Upper lobe of left lung (tissue), 6 donors: ENCODE data around the gene MAD1L1. TPM values are rescaled to one million over a fixed set of nuclear protein-coding genes. Genes with fewer than 3 reads are reported as not detected.

Experiments
- ATAC-seq, 2 donors: fragments of 200-7000 bp; cut with Tn5 transposase; one replicate each; pipeline ENCODE4 v1.9.1; 2022; ENCODE audit warnings: mild to moderate bottlenecking in 2 of 2, moderate library complexity in 2 of 2; ENCODE audit not compliant: low FRiP score in 2 of 2
- DNase-seq, 2 donors: peaks; one replicate each; pipeline ENCODE4 v3.0.0-alpha.2; 2019 to 2020
- H3K27ac ChIP-seq, 4 donors: fragments of 200-600 bp; sonication (generic); one replicate each; pipeline ENCODE4 v1.5.1; 2016 to 2019
- H3K27me3 ChIP-seq, 4 donors: fragments of 200-600 bp; sonication (generic); one replicate each; pipeline ENCODE4 v1.5.1; 2017 to 2019
- H3K36me3 ChIP-seq, 4 donors: fragments of 200-600 bp; sonication (generic); one replicate each; pipeline ENCODE4 v1.5.1; 2016 to 2019
- H3K4me1 ChIP-seq, 4 donors: fragments of 200-600 bp; sonication (generic); one replicate each; pipeline ENCODE4 v1.5.1; 2018 to 2019
- H3K4me3 ChIP-seq, 4 donors: fragments of 200-600 bp; sonication (generic); one replicate each; pipeline ENCODE4 v1.5.1; 2017 to 2019; ENCODE audit warnings: mild to moderate bottlenecking in 2 of 4, moderate library complexity in 1 of 4
- H3K9me3 ChIP-seq, 4 donors: fragments of 200-600 bp; sonication (generic); one replicate each; pipeline ENCODE4 v1.5.1; 2018 to 2019
- CTCF ChIP-seq, 6 experiments: fragments of 450-650 bp in 4 of 6; fragments of 200-600 bp in 2 of 6; sonication (generic) in 2 of 6; IDR thresholded peaks; one replicate each; pipeline ENCODE4 v1.5.1; 2016 to 2019; ENCODE audit warnings: antibody characterized with exemption in 6 of 6
- EP300 ChIP-seq, 4 donors: sonication (generic); formaldehyde crosslinking; IDR thresholded peaks; one replicate each; pipeline ENCODE4 v1.5.1; 2017; ENCODE audit warnings: antibody characterized with exemption in 4 of 4, control low read depth in 2 of 4
- POLR2A ChIP-seq, 4 donors: fragments of 450-650 bp; IDR thresholded peaks; one replicate each; pipeline ENCODE4 v1.5.1; 2016 to 2017; ENCODE audit warnings: antibody characterized with exemption in 4 of 4, mild to moderate bottlenecking in 2 of 4
- POLR2AphosphoS5 ChIP-seq, 2 donors: sonication (generic); formaldehyde crosslinking; IDR thresholded peaks; one replicate each; pipeline ENCODE4 v1.5.1; 2017; ENCODE audit warnings: antibody characterized with exemption in 2 of 2
- WGBS, 2 donors: methylation state at CpG; one replicate each; pipeline ENCODE4 v1.1.5; 2017 to 2018; 5-methylcytosine and 5-hydroxymethylcytosine counted together
- total RNA-seq, 6 donors: library from RNA; depleted of rRNA in 4 of 6; stranded (reverse); fragments of >200 nt in 4 of 6; gene quantifications; one replicate each; pipeline versions ENCODE4 v1.1.0 to v1.2.1, GENCODE V29; 2016 to 2021
- donor health status: DM: no; HTN: no; CAD: no; lungs with moderate emphysema.
- donor health status: DM: no; HTN: yes; CAD: no; lungs with severe emphysema.

Gene MAD1L1
- total RNA-seq, 6 donors from 2014 or later = 40.6 to 364 (median 65.6) TPM

DNA sequence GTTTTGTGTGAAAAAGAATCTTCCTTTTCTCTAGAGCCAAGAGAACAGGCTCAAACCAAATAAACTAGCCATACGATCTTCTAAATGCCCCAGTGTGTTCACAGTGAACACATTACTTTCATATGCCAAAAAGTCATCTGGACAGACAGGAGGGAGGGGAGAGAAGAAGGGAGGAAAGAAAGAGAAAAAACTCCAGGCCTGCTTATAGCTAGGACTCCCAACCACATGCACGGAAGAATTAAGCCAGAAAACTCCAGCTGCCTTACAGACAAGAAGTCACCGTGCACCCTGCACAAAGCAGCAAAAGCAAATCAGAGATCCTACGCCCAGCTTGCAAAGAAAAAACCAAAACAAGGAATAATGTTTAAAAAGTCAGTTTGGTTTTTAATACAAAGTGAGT, 47.2 kb upstream of the MAD1L1 start:
- Histone ChIP-seq H3K4me1 (peaks cover 0 to 15% (median 6%) of the 10 kb centered on the region in 4 donors), H3K27me3 (no peaks in the 10 kb centered on the region), H3K4me3 (no peak overlapping the region), H3K9me3 (no peaks in the 10 kb centered on the region), H3K27ac (no peak overlapping the region), H3K36me3 (peaks cover 0 to 14% (median 6%) of the 10 kb centered on the region in 4 donors)
- ATAC-seq = no peak
- no peak for TF ChIP-seq CTCF (IDR thresholded peaks at IDR 0.05)
- TF ChIP-seq POLR2AphosphoS5 (IDR thresholded peaks at IDR 0.05) = no peak
- DNase-seq = no peak
- WGBS, 2 donors = 64 to 79% methylated on average over 4 of the region's 4 CpGs

GRCh38 chr7:2278026-2278425, 45.3 kb upstream of the MAD1L1 start:
- H3K9me3 ChIP-seq = no peaks in the 10 kb centered on the region
- H3K27ac ChIP-seq = no peak overlapping the region
- peaks cover 5 to 27% (median 16%) of the 10 kb centered on the region in 4 donors for H3K36me3 ChIP-seq
- TF ChIP-seq POLR2AphosphoS5 (IDR thresholded peaks at IDR 0.05) (no peak), CTCF (IDR thresholded peaks at IDR 0.05) (no peak), POLR2A (IDR thresholded peaks at IDR 0.05) (no peak)
- no peak overlapping the region for H3K4me3 ChIP-seq
- 94 to 95% methylated on average over 11 of the region's 11 CpGs for WGBS, 2 donors
- H3K4me1 ChIP-seq = peaks cover 0 to 15% (median 6%) of the 10 kb centered on the region in 4 donors
- no peak for DNase-seq
- ATAC-seq = no peak
- H3K27me3 ChIP-seq = no peaks in the 10 kb centered on the region

DNA sequence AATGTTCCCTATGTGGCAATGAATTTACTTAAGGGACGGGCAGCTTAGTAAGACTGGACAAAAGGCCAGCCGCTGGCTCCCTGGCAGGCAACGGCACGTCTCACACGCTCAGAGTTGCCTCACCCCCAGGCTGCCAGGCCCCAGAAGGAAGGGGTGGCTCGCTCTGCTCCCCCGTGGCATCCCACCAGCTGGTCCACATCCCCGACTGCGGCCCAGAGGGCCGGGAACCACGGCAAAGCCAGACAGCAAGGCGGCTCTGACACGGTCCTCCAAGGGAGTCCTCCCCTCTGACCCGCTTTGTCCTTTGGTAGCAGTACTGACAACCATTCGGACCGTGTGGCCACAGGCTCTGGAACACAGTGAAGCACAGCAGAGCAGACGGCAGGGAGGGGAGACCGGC, 43.4 kb upstream of the MAD1L1 start:
- H3K4me3 ChIP-seq = no peak overlapping the region
- H3K27ac ChIP-seq = no peak overlapping the region
- ATAC-seq (no peak), DNase-seq (peak in 1 of 2 donors; percentile 58)
- H3K27me3 ChIP-seq = no peaks in the 10 kb centered on the region
- peaks cover 5 to 38% (median 25%) of the 10 kb centered on the region in 4 donors for H3K36me3 ChIP-seq
- WGBS, 2 donors = 88 to 95% methylated on average over 9 to 15 of the region's 18 CpGs
- H3K9me3 ChIP-seq = no peaks in the 10 kb centered on the region
- TF ChIP-seq POLR2AphosphoS5 (IDR thresholded peaks at IDR 0.05) (no peak), POLR2A (IDR thresholded peaks at IDR 0.05) (no peak), EP300 (IDR thresholded peaks at IDR 0.05) (no peak), CTCF (IDR thresholded peaks at IDR 0.05) (no peak)
- peaks cover 0 to 4% (median 0%) of the 10 kb centered on the region in 4 donors for H3K4me1 ChIP-seq

DNA sequence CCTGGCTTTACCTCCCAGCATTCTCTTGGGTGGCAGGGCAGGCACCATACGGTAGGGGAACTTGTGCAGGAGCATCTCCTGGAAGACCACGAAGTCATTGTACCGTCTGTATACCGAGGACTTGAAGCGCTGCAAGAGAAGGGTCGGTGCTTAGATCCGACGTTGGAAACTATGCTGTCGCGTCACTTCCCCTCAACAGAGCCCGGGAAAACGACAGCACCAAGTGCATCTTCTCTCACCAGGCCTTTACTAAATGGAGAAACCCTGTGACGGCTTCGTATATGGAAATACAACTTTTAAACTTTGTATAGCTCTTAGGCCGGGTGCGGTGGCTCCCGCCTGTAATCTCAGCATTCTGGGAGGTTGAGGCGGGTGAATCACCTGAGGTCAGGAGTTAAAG, 42.4 kb upstream of the MAD1L1 start:
- TF ChIP-seq EP300 (IDR thresholded peaks at IDR 0.05) = no peak
- no peak for TF ChIP-seq POLR2AphosphoS5 (IDR thresholded peaks at IDR 0.05)
- no peak for TF ChIP-seq CTCF (IDR thresholded peaks at IDR 0.05)
- TF ChIP-seq POLR2A (IDR thresholded peaks at IDR 0.05) = no peak
- H3K9me3 ChIP-seq = no peaks in the 10 kb centered on the region
- no peaks in the 10 kb centered on the region for H3K27me3 ChIP-seq
- H3K27ac ChIP-seq = no peak overlapping the region
- H3K4me1 ChIP-seq = no peaks in the 10 kb centered on the region
- WGBS, 2 donors = 89 to 93% methylated on average over 17 to 18 of the region's 18 CpGs
- H3K36me3 ChIP-seq = peaks cover 5 to 44% (median 33%) of the 10 kb centered on the region in 4 donors
- DNase-seq (no peak), ATAC-seq (no peak)
- H3K4me3 ChIP-seq = no peak overlapping the region

DNA sequence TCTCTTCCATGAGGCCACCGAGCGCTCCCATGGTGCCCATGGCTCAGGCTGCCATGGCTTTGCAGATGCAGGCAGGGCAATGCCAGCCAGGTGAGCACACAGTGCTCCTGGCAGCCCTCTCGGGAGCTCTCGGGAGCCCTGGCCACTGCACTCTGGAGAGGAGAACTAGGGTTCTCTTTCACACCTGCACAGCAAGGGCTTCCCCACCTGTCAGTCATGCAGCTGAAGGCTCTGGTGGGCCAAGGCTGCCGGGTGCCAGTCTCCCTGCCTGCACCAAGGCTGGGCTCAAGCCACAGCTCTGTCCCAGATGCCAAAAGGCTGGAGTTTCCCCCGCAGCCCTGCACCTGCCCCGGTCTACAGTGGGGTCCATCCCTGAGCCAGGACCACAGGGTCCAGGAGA, 41.9 kb upstream of the MAD1L1 start:
- ATAC-seq (peak in 1 of 2 donors; percentile 25), DNase-seq (no peak)
- 100% methylated on average over 2 to 7 of the region's 7 CpGs for WGBS, 2 donors
- H3K4me3 ChIP-seq = no peak overlapping the region
- H3K4me1 ChIP-seq = peaks cover 0 to 4% (median 3%) of the 10 kb centered on the region in 4 donors
- no peaks in the 10 kb centered on the region for H3K27me3 ChIP-seq
- H3K9me3 ChIP-seq = no peaks in the 10 kb centered on the region
- TF ChIP-seq POLR2A (IDR thresholded peaks at IDR 0.05) = no peak
- no peak for TF ChIP-seq EP300 (IDR thresholded peaks at IDR 0.05)
- H3K36me3 ChIP-seq = peaks cover 5 to 44% (median 33%) of the 10 kb centered on the region in 4 donors
- H3K27ac ChIP-seq = no peak overlapping the region
